ENCODE measurements around the gene ARID1B. TPM values are rescaled to one million over a fixed set of nuclear protein-coding genes. Genes with fewer than 3 reads are reported as not detected.
"Not testable (repeated sequence)": the region's sequence is repeated elsewhere in the genome, so short reads cannot be mapped to it uniquely, and the experiment has no call there.

Gene ARID1B
- polyA plus RNA-seq, 1 donor from 2014 or later, result 21.9 TPM

DNA sequence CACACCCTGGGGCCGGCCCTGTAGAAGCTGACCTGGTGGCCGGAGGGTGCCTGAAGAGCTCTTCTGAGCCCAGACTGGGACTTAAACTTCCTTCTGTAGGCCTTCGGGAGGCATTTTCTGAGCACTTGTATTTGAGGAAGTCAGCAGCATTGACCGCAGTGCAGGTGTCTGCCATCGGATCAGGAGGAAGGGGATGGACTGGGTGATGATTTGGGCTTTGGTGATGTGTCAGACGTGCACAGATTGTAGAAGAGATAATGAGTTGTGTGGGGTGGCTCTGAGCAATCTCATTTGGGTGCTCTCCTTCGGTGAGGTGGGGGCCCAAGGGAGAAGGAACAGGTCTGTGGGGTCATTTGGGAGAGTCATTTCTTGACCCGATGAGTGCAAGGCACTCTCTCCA is 150.9 kb downstream of the ARID1B start:
- Mint-ChIP-seq H3K27me3 (no peaks in the 10 kb centered on the region), H3K27ac (peak overlapping the region in 1 of 3 donors; percentile 64), H3K9me3 (no peaks in the 10 kb centered on the region), H3K36me3 (peaks cover 12% of the 10 kb centered on the region), H3K4me1 (peaks cover 35 to 49% (median 42%) of the 10 kb centered on the region in 3 donors), H3K4me3 (no peak overlapping the region)

DNA sequence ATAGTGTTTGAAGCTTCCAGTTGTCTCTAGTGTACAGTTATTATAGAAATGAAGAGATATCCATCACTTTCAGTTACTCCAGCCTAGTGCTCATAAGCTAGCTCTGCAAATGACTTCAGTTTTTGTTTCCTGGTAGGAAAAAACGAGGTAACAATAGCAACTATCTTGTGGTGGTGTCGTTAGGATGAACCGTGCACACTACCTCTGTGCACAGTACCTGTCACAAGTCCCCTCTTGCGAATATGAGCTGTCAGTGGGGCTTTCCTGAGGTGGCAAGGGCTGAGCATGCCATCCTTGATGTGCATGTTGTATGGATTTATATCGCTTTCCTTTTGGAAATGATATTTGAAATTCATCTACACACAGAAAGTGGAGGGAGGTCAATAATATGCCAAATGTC is 151.8 kb downstream of the ARID1B start:
- Mint-ChIP-seq H3K36me3 (peaks cover 12% of the 10 kb centered on the region), H3K27me3 (no peaks in the 10 kb centered on the region), H3K4me1 (peaks cover 33 to 55% (median 47%) of the 10 kb centered on the region in 3 donors), H3K9me3 (no peaks in the 10 kb centered on the region), H3K4me3 (peak overlapping the region in 1 of 4 donors; percentile 25), H3K27ac (peak overlapping the region in 1 of 3 donors; percentile 34)

DNA sequence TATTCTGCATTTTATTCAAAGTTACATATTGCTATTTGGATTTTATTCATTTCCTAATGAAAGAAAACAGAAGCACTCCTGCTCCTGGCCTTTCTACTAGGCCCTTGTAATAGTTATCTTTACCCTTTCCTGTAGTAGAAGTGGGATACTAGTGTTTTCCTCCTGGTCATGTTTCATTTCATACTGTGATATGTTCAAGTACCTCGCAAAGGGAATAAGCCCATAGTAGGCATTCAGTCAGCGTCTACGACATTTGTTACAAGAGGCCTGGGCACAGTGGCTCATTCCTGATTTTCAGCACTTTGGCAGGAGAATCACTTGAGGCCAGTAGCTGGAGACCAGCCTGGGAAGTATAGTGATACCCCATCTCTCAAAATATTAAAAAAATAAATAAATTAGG is 154.1 kb downstream of the ARID1B start:
- Mint-ChIP-seq H3K27ac (peak overlapping the region in 1 of 3 donors; percentile 47), H3K36me3 (peaks cover 16% of the 10 kb centered on the region), H3K9me3 (no peaks in the 10 kb centered on the region), H3K4me3 (peak overlapping the region in 1 of 4 donors; percentile 20), H3K4me1 (peaks cover 25 to 60% (median 47%) of the 10 kb centered on the region in 3 donors), H3K27me3 (no peaks in the 10 kb centered on the region)

DNA sequence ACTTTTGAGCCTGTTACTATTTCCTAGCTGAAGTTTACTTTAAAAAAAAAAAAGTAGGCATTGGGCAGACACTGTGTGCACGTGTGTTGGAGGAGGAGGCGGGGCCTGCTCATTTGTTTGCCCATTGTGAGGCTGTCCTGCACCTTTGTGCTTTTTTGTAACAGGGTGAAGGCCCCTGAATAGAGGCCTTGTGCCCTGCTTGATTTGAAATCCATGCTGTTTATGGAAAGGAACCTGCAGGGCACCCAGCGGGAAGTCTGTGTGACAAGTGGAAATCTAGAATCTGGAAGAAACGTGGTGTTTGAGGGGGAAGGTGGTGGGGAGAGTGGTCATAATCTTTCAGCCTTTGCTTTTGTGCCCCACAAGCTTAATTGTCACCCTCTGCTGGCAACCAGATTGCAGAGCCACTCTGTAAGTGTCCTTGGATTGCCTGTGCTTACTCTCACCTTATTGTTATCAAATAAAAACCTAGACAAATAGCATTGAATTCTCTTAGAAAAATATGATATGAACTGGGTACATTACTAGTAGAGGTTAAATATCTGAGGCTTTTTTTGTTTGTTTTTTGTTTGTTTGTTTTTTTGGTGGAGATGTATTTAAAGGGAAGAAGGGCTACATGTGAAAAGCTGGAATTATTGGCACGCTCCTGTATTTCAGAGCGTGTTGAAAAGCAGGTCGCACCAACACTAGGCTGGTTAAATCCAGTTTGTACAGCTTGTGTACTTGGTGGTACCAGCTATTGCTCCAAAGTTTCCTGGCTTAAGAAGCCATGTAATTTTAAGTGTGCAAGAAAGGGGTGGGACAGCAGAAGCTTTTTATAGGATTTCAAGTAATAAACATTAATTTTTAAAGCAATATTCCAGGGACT is 156.3 kb downstream of the ARID1B start:
- peak overlapping the region in 2 of 3 donors; percentile 12 to 89 for H3K27ac Mint-ChIP-seq
- H3K27me3 Mint-ChIP-seq, result no peaks in the 10 kb centered on the region
- peaks cover 13% of the 10 kb centered on the region for H3K36me3 Mint-ChIP-seq
- H3K4me3 Mint-ChIP-seq, result peak overlapping the region in 1 of 4 donors; percentile 27
- H3K9me3 Mint-ChIP-seq, result no peaks in the 10 kb centered on the region
- H3K4me1 Mint-ChIP-seq, result peaks cover 34 to 63% (median 56%) of the 10 kb centered on the region in 3 donors

DNA sequence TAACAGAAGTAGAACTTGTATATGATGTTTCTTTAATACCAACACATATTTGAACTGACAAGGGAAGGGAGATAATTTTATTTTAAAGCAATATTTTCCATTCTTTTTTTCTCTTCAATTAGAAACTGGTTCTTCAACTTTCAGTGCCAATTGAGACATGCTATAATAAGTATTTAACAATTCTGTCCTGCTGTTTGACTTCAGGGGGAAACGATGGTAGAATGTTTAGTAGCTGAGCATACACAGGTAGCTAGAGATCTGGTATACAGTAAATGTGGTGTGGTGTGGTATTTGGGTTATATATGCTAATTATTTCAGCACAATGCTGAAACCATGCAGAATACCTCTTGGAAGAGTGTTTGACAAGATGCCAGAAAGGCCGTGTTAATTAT is 156.9 kb downstream of the ARID1B start:
- no peaks in the 10 kb centered on the region for H3K27me3 Mint-ChIP-seq
- H3K27ac Mint-ChIP-seq, result peak overlapping the region in 1 of 3 donors; percentile 72
- peaks cover 13% of the 10 kb centered on the region for H3K36me3 Mint-ChIP-seq
- H3K9me3 Mint-ChIP-seq, result no peaks in the 10 kb centered on the region
- H3K4me1 Mint-ChIP-seq, result peaks cover 38 to 63% (median 62%) of the 10 kb centered on the region in 3 donors
- no peak overlapping the region for H3K4me3 Mint-ChIP-seq

DNA sequence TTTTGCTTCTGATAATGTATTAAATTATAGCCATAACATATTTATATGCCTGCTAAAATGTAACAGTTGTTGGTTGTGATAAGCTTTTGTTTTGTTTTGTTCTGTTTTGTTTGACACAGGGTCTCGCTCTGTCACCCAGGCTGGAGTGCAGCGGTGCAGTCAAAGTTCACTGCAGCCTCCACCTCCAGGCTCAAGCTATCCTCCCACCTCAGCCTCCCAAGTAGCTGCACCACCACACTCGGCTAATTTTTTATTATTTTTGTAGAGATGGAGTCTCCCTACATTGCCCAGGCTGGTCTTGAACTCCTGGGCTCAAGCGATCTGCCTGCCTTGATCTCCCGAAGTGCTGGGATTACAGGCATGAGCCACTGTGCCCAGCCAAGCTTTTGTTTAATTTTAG is 157.8 kb downstream of the ARID1B start:
- Mint-ChIP-seq H3K4me3 (no peak overlapping the region), H3K9me3 (no peaks in the 10 kb centered on the region), H3K27ac (no peak overlapping the region), H3K36me3 (peaks cover 13% of the 10 kb centered on the region), H3K4me1 (peaks cover 37 to 62% (median 55%) of the 10 kb centered on the region in 3 donors), H3K27me3 (no peaks in the 10 kb centered on the region)

DNA sequence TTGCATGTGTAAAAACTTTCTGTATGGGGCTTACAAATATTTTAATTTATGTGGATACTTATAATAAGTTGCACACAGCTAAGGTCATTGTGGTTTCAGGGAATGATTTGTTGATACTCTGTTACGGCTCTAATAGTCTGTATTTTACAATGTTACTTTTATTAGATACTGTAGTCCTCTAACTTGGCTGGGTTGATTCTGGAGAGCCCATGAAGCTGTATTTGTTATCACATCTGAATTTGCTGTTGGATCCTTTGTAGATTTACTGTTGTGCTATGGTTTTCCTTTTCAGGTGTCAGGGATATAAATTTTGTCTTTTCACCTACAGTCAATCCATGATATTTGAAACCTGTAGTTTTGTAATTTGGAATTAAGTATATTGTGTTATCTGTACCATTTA is 161.0 kb downstream of the ARID1B start:
- Mint-ChIP-seq H3K4me1 (peaks cover 42 to 64% (median 64%) of the 10 kb centered on the region in 3 donors), H3K9me3 (no peaks in the 10 kb centered on the region), H3K27ac (peak overlapping the region in 1 of 3 donors; percentile 73), H3K36me3 (peaks cover 7% of the 10 kb centered on the region), H3K27me3 (no peaks in the 10 kb centered on the region), H3K4me3 (no peak overlapping the region)

DNA sequence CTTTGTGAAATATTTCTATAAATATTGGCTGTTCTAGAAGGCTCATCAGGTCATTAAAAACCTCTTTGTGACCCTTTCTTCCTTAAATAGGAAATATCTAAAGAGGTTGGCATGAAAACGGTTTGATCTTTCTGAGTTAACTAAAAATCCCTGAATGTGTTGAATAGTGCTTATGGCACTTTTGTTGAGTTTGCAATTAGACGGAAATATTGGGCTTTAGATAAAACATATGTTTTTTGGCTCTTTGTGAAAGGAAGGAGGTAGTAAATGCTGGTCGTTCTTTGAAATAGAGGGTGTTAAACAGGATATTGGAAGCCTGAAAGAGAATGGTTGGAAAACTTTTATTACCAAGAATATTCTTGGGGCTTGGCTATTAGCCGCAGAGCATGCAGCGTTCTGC is 163.0 kb downstream of the ARID1B start:
- Mint-ChIP-seq H3K4me1 (peaks cover 44 to 64% (median 63%) of the 10 kb centered on the region in 3 donors), H3K27ac (peak overlapping the region in 2 of 3 donors; percentile 3 to 4), H3K4me3 (no peak overlapping the region), H3K9me3 (no peaks in the 10 kb centered on the region), H3K36me3 (peaks cover 9% of the 10 kb centered on the region), H3K27me3 (no peaks in the 10 kb centered on the region)

DNA sequence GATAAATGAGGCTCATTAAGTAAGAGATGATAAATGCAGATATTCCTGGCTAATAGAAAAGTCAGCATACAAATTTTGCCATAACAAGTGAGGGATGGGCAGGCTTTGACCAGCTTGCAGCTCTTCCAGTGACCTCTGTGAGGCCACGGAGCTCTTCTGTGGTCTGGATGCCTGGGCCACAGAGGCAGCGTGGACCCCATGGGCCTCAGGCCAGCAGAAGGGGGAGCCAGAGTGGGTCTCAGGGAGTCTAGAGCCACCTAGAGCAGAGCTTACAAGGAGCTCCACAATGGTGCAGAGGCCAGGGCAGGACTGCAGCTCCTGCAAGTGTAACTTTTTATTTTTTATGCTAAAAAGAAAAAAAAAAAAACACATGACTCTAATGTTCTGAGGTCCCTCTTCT is 165.1 kb downstream of the ARID1B start:
- Mint-ChIP-seq H3K9me3 (no peaks in the 10 kb centered on the region), H3K4me1 (peaks cover 43 to 68% (median 67%) of the 10 kb centered on the region in 3 donors), H3K4me3 (no peak overlapping the region), H3K36me3 (peaks cover 11% of the 10 kb centered on the region), H3K27ac (no peak overlapping the region), H3K27me3 (no peaks in the 10 kb centered on the region)

DNA sequence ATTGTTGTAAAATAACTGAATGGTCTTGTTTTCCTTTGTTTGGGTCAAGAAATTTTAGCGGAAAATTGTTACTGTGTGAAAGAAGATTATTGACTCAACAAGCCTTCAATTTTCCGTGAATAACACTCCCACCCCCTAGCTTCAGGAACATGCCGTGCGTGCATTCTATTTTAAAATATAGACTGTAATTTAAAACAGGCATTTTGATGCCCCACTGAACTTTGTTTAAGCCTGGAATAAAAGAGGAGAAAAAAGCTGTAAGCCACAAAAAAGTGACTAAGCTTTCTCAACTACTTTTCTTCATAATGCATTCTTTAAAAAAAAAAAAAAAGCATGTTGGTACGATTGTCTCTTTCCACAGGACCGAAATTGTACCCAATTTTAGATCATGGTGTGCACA is 166.0 kb downstream of the ARID1B start:
- no peaks in the 10 kb centered on the region for H3K9me3 Mint-ChIP-seq
- peaks cover 9% of the 10 kb centered on the region for H3K36me3 Mint-ChIP-seq
- H3K4me3 Mint-ChIP-seq, result no peak overlapping the region
- H3K27me3 Mint-ChIP-seq, result no peaks in the 10 kb centered on the region
- H3K4me1 Mint-ChIP-seq, result peaks cover 36 to 60% (median 60%) of the 10 kb centered on the region in 3 donors
- peak overlapping the region in 1 of 3 donors; percentile 18 for H3K27ac Mint-ChIP-seq

DNA sequence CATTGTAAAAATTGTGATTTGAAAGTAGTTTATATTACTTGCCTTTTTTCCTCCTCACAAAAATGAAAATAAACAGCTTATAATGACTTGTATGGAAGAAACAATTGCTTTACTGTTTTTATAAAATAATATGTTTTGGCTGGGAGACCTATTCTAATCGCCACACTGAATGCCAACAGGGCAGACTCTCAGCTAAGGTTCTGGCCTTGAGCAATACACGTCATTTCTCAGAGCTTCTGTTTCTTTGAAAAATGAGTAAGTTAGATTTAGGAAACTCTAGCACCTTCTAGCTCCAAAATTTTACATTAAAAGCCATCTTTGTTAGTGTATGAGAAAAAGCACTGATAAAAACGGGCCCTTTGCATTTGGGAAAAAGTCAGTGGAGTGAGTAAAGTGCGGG is 166.6 kb downstream of the ARID1B start:
- Mint-ChIP-seq H3K9me3 (no peaks in the 10 kb centered on the region), H3K4me3 (peak overlapping the region in 1 of 4 donors; percentile 6), H3K27me3 (no peaks in the 10 kb centered on the region), H3K27ac (peak overlapping the region in 1 of 3 donors; percentile 71), H3K4me1 (peaks cover 36 to 59% (median 56%) of the 10 kb centered on the region in 3 donors), H3K36me3 (peaks cover 8% of the 10 kb centered on the region)

DNA sequence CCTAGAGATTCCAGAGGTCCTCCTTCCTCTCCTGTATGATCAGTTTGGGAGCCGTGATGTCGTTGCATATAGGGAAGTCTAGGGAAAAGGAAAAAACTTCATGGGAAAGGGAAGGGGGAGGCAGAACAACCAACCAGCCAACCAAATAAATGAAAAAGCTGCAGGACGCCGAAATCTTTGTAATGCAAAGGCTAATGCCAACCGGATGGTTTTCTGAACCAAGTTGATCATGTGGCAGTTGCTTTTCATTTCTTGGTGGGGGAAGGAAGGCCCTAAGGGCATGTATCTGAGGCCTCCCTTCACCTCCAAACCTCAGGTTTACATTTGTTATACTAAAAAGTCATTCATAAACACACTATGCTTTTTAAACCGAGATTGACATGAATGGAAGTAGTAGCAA is 167.2 kb downstream of the ARID1B start:
- Mint-ChIP-seq H3K4me3 (peak overlapping the region in 1 of 4 donors; percentile 6), H3K36me3 (peaks cover 8% of the 10 kb centered on the region), H3K9me3 (no peaks in the 10 kb centered on the region), H3K27ac (peak overlapping the region in 1 of 3 donors; percentile 71), H3K4me1 (peaks cover 37 to 65% (median 59%) of the 10 kb centered on the region in 3 donors), H3K27me3 (no peaks in the 10 kb centered on the region)

DNA sequence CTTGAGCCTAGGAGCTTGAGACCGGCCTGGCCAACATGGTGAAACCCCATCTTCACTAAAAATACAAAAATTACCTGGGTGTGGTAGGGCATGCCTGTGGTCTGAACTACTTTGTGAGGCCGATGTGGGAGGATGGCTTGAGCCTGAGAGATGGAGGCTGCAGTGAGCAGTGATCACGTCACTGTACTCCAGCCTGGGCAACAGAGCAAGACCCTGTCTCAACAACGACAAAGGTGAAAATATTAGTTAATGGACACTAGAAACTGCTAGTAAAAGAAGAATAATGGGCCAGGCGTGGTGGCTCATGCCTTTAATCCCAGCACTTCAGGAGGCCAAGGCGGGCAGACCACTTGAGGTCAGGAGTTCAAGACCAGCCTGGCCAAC is 168.6 kb downstream of the ARID1B start:
- not testable (repeated sequence) for H3K9me3 Mint-ChIP-seq, H3K27me3 Mint-ChIP-seq, H3K36me3 Mint-ChIP-seq
- Mint-ChIP-seq H3K4me3 (peak overlapping the region in 1 of 4 donors; percentile 1), H3K27ac (peak overlapping the region in 1 of 3 donors; percentile 63), H3K4me1 (peaks cover 34 to 62% (median 56%) of the 10 kb centered on the region in 3 donors)

DNA sequence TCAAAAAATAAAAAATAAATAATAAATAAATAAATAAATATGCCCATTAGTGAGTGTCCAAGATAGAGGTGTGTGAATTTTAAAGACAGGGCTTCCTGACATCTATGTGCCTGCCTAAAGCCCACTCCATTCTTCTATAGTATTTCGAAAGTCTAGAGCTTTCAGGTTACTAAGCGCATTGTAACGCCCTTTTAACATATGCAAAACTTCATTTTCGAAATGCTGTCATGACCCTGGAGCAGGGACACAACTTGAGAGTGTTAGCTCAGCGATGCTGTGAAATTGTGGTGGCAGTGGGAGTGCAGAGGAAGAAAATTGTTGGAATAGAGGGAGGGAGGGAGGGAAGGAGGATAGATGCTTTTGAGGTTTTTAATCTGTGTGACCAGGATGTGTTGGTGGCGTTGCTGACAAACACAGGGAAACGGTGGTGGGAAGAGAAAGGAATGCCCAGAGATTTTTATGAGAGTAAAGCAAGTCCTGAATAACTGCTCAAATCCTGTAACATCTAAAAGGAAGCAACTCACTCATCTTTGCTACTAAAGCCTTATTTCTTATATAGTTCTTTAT is 169.3 kb downstream of the ARID1B start:
- Mint-ChIP-seq H3K27me3 (no peaks in the 10 kb centered on the region), H3K4me1 (peaks cover 32 to 55% (median 53%) of the 10 kb centered on the region in 3 donors), H3K36me3 (peaks cover 8% of the 10 kb centered on the region), H3K27ac (peak overlapping the region in 1 of 3 donors; percentile 86), H3K9me3 (no peaks in the 10 kb centered on the region), H3K4me3 (peak overlapping the region in 1 of 4 donors; percentile 72)

DNA sequence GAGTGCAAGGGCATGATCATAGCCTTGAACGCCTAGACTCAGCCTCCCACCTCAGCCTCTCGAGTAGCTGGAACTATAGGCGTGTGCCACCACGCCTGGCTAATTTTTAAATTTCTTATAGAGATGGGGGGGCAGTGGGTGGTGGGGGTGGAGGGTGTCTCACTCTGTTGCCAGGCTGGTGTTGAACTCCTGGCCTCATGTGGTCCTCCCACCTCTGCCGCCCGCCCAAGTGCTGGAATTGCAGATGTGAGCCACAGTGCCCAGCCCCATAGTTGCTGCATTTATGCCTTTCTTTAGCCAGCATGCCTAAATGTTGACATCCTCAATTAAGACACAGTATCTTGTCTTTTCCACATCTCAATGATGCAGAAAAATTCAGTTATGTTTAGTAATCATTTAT is 171.1 kb downstream of the ARID1B start:
- H3K4me3 Mint-ChIP-seq, result no peak overlapping the region
- peaks cover 37 to 59% (median 55%) of the 10 kb centered on the region in 3 donors for H3K4me1 Mint-ChIP-seq
- H3K27ac Mint-ChIP-seq, result no peak overlapping the region
- H3K27me3 Mint-ChIP-seq, result no peaks in the 10 kb centered on the region
- H3K9me3 Mint-ChIP-seq, result no peaks in the 10 kb centered on the region
- peaks cover 8% of the 10 kb centered on the region for H3K36me3 Mint-ChIP-seq

Measured in IgD-negative memory B cell (primary cell).